BE2C (cell line): ENCODE results near the gene SLC25A41.

ENCODE experiments used
- DNase-seq: peaks from one replicate; pipeline ENCODE4 v3.0.0-alpha.2; 2020
- H3K27me3 ChIP-seq: fragments of 250-450 bp; sonication (Bioruptor Pico); 2 replicates; pipeline ENCODE4 v1.5.1; 2020; ENCODE audit warnings: mild to moderate bottlenecking
- H3K36me3 ChIP-seq: fragments of 250-450 bp; sonication (Bioruptor Pico); 2 replicates; pipeline ENCODE4 v1.5.1; 2020; ENCODE audit warnings: mild to moderate bottlenecking
- H3K4me1 ChIP-seq: fragments of 250-450 bp; sonication (Bioruptor Pico); 2 replicates; pipeline ENCODE4 v1.5.1; 2020
- H3K4me3 ChIP-seq: 2 replicates; pipeline ENCODE4 v1.5.1; 2011; ENCODE audit warnings: low read depth, low read length
- H3K9me3 ChIP-seq: fragments of 250-450 bp; sonication (Bioruptor Pico); 2 replicates; pipeline ENCODE4 v1.5.1; 2020
- TF ChIP-seq, protein P1 (sequence below): IDR thresholded peaks from 2 replicates; pipeline ENCODE4 v1.5.1; 2012; ENCODE audit warnings: mild to moderate bottlenecking, low read depth, low read length

SLC25A41 gene

GRCh38 chr19:6394831-6395230 lies 38.7 kb downstream of the SLC25A41 start:
- no peak for DNase-seq
- Histone ChIP-seq H3K36me3 (peaks cover 5% of the 10 kb centered on the region), H3K27me3 (no peaks in the 10 kb centered on the region), H3K4me1 (peaks cover 6% of the 10 kb centered on the region; the same call in 1 of the 2 replicates), H3K4me3 (no peak overlapping the region), H3K9me3 (no peaks in the 10 kb centered on the region)
- TF ChIP-seq, protein P1, sequence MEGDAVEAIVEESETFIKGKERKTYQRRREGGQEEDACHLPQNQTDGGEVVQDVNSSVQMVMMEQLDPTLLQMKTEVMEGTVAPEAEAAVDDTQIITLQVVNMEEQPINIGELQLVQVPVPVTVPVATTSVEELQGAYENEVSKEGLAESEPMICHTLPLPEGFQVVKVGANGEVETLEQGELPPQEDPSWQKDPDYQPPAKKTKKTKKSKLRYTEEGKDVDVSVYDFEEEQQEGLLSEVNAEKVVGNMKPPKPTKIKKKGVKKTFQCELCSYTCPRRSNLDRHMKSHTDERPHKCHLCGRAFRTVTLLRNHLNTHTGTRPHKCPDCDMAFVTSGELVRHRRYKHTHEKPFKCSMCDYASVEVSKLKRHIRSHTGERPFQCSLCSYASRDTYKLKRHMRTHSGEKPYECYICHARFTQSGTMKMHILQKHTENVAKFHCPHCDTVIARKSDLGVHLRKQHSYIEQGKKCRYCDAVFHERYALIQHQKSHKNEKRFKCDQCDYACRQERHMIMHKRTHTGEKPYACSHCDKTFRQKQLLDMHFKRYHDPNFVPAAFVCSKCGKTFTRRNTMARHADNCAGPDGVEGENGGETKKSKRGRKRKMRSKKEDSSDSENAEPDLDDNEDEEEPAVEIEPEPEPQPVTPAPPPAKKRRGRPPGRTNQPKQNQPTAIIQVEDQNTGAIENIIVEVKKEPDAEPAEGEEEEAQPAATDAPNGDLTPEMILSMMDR = no peak

GRCh38 chr19:6393983-6394412 lies 39.6 kb downstream of the SLC25A41 start:
- peaks cover 12% of the 10 kb centered on the region for H3K36me3 ChIP-seq
- H3K4me1 ChIP-seq = peaks cover 6% of the 10 kb centered on the region; the same call in 1 of the 2 replicates
- no peak for DNase-seq
- TF ChIP-seq, protein P1 = no peak
- H3K4me3 ChIP-seq = peak overlapping the region; percentile 92
- no peaks in the 10 kb centered on the region for H3K27me3 ChIP-seq
- H3K9me3 ChIP-seq = no peaks in the 10 kb centered on the region

DNA sequence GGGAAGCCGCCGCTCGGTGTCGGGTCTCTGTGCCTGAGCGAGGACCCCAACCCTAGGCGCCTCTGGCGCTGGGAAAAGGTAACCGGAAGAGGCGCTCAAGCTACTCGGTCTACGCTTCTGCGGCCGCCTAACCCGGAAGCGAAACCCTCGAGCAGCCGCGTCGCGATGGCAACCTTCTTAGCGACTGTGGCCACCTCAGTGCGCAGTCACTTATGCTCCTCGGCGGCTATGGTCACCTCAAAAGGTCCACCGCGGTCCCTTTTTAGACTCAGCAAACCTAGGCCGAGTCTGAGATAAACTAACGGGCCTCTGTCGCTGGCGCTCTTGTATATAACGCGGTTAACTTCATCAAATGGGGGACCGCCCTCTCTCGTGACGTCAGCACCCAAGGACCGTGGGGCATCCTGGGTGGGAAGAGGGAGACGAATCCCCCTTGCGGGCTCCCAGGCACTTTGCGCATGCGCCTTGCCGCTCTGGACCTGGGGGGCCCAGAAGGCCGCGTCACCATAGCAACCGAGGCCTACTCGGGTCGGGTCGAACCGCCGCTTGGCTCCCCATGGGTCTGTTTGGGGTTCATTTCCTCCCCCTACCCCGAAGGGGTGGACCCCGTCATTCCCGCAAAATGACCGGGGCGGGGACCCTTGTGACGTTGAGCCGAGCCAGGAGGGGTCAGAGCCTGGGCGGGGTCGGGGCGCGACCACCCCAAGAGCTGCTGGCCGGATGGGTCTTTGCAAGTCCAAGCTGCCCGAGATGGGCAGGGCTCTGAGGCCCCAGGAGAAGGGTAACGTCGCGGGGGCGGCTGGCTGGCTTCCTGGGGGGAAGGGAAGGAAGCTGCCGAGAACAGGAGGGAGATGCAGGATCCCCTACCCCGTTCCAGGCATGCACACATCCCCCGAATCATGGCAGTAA lies 40.2 kb downstream of the SLC25A41 start, which contains the start of gene GTF2F1:
Gene GTF2F1 (minus strand): TSS at position 91 of the 909 bp plus-strand sequence. CDS start 169 bp downstream, outside the sequence.
- Histone ChIP-seq H3K4me1 (peaks cover 6% of the 10 kb centered on the region; the same call in 1 of the 2 replicates), H3K9me3 (no peaks in the 10 kb centered on the region), H3K27me3 (no peaks in the 10 kb centered on the region), H3K36me3 (peaks cover 18% of the 10 kb centered on the region), H3K4me3 (peak within 1 kb of the TSS; percentile 92)
- peak; percentile 95 for DNase-seq
- TF ChIP-seq, protein P1 = 0 out of 2 replicates have a peak, but pooled peaks have one; percentile 13

- TF ChIP-seq, protein P1 = no peak
- no peak for DNase-seq
- peak overlapping the region; percentile 92 for H3K4me3 ChIP-seq
- H3K27me3 ChIP-seq = no peaks in the 10 kb centered on the region
- H3K4me1 ChIP-seq = peaks cover 6% of the 10 kb centered on the region; the same call in 1 of the 2 replicates
- H3K36me3 ChIP-seq = peaks cover 27% of the 10 kb centered on the region
- H3K9me3 ChIP-seq = no peaks in the 10 kb centered on the region
Observed at GRCh38 chr19:6392221-6393073, 41.1 kb downstream of the SLC25A41 start.

- H3K4me3 ChIP-seq = no peak overlapping the region
- TF ChIP-seq, protein P1 = no peak
- no peaks in the 10 kb centered on the region for H3K27me3 ChIP-seq
- H3K4me1 ChIP-seq = peaks cover 3% of the 10 kb centered on the region; the same call in 1 of the 2 replicates
- peaks cover 65% of the 10 kb centered on the region for H3K36me3 ChIP-seq
- DNase-seq = no peak
- H3K9me3 ChIP-seq = no peaks in the 10 kb centered on the region
Observed at GRCh38 chr19:6387372-6387771, 46.2 kb downstream of the SLC25A41 start.
